Stomach (tissue), 9 donors: ENCODE data around the gene NCOA3. TPM values are rescaled to one million over a fixed set of nuclear protein-coding genes. Genes with fewer than 3 reads are reported as not detected.

Experiments used
- DNase-seq, 2 donors: peaks; one replicate each; pipeline versions ENCODE4 v3.0.0 to v3.0.0-alpha.2; 2013 to 2019
- H3K27ac ChIP-seq, 5 donors: fragments of 200-600 bp in 4 of 5; sonication (generic) in 4 of 5; one replicate each; pipeline ENCODE4 v1.5.1; 2013 to 2019; ENCODE audit warnings: mild to moderate bottlenecking in 1 of 5, moderate library complexity in 1 of 5
- H3K27me3 ChIP-seq, 3 donors: fragments of 200-600 bp; sonication (generic); one replicate each; pipeline ENCODE4 v1.5.1; 2017 to 2019; ENCODE audit warnings: mixed run types in 1 of 3
- H3K36me3 ChIP-seq, 4 donors: fragments of 200-600 bp; sonication (generic); 1 replicate in 3 of 4; 2 replicates in 1 of 4; pipeline ENCODE4 v1.5.1; 2016 to 2019
- H3K4me1 ChIP-seq, 4 donors: fragments of 200-600 bp; sonication (generic); one replicate each; pipeline ENCODE4 v1.5.1; 2016 to 2019
- H3K4me3 ChIP-seq, 4 donors: fragments of 200-600 bp; sonication (generic) in 3 of 4; one replicate each; pipeline ENCODE4 v1.5.1; 2016 to 2019; ENCODE audit warnings: mild to moderate bottlenecking in 1 of 4
- H3K9me3 ChIP-seq, 4 donors: fragments of 200-600 bp; sonication (generic); one replicate each; pipeline ENCODE4 v1.5.1; 2016 to 2019
- EP300 ChIP-seq: sonication (generic); formaldehyde crosslinking; IDR thresholded peaks from one replicate; pipeline ENCODE4 v1.6.1; 2017; ENCODE audit warnings: antibody characterized with exemption
- POLR2A ChIP-seq, 4 donors: fragments of 450-650 bp; IDR thresholded peaks; one replicate each; pipeline ENCODE4 v1.6.1; 2016; ENCODE audit warnings: antibody characterized with exemption in 4 of 4, control low read depth in 2 of 4, mild to moderate bottlenecking in 1 of 4, moderate library complexity in 1 of 4
- POLR2AphosphoS5 ChIP-seq, 3 donors: sonication (generic); formaldehyde crosslinking; IDR thresholded peaks; one replicate each; pipeline ENCODE4 v1.6.1; 2016; ENCODE audit warnings: antibody characterized with exemption in 3 of 3
- WGBS, 5 donors: extraction: QIAGEN DNeasy Blood & Tissue Kit in 3 of 5; methylation state at CpG; one replicate each; pipeline versions ENCODE4 v1.1.5 to v1.1.7; 2013 to 2018; 5-methylcytosine and 5-hydroxymethylcytosine counted together
- intact Hi-C: fragments of 100-400 bp; cut with DNase I; formaldehyde crosslinking; loops from one replicate; pipeline ENCODE4 v1.15.1; 2023; ENCODE audit warnings: low total_unique reads
- polyA plus RNA-seq, 3 donors: library from polyadenylated mRNA; stranded (reverse); fragments of 200-250 nt; gene quantifications; one replicate each; pipeline ENCODE4 v1.2.3, GENCODE V29; 2013
- total RNA-seq, 5 donors: library from RNA; depleted of rRNA; stranded (reverse); fragments of >200 nt; gene quantifications; one replicate each; pipeline versions ENCODE4 v1.1.0 to v1.2.3, GENCODE V29; 2014 to 2016
- TF ChIP-seq, protein P1 (sequence below), 7 experiments: fragments of 450-650 bp in 4 of 7; fragments of 200-600 bp in 3 of 7; sonication (generic) in 3 of 7; IDR thresholded peaks; one replicate each; pipeline ENCODE4 v1.5.1; 2016 to 2019; ENCODE audit warnings: antibody characterized with exemption in 7 of 7, control low read depth in 2 of 7, mild to moderate bottlenecking in 1 of 7
- donor health status: healthy with polysubstance abuse.
- donor health status: Bipolar disorder and iron deficiency.
- donor health status: healthy.

Gene NCOA3
- total and polyA plus RNA-seq, 8 donors: 4.1 to 60.8 (median 16.3) TPM

DNA sequence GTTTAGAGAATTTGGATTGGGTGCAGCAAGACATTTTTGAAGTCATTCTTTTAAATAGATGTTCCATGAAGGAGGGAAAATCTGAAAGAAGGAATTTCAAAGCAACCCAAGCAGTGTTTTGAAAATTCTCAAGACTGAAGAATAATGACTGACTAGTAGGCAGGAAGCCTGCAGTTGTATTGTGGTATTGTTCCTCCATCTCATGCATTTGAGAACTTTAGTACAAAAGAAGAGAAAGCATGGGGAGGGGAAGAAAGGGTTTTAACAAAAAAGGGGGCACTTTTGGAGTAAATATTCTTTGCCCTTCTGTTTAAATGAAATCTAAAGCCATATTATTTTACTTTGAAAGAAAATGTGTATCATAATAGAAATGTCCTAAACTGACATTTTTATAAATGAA is 6.6 kb downstream of the NCOA3 start:
- Histone ChIP-seq H3K36me3 (no peaks in the 10 kb centered on the region), H3K27ac (no peak overlapping the region), H3K4me1 (peaks cover 6 to 47% (median 27%) of the 10 kb centered on the region in 4 donors), H3K27me3 (no peaks in the 10 kb centered on the region), H3K4me3 (no peak overlapping the region), H3K9me3 (no peaks in the 10 kb centered on the region)
- no peak for DNase-seq
- intact Hi-C loops: loop anchor here (10.0 kb wide), 1 partner anchor 67 kb away; no protein-coding TSS in a partner anchor
- no peak for TF ChIP-seq POLR2A (IDR thresholded peaks at IDR 0.05)
- TF ChIP-seq, protein P1, sequence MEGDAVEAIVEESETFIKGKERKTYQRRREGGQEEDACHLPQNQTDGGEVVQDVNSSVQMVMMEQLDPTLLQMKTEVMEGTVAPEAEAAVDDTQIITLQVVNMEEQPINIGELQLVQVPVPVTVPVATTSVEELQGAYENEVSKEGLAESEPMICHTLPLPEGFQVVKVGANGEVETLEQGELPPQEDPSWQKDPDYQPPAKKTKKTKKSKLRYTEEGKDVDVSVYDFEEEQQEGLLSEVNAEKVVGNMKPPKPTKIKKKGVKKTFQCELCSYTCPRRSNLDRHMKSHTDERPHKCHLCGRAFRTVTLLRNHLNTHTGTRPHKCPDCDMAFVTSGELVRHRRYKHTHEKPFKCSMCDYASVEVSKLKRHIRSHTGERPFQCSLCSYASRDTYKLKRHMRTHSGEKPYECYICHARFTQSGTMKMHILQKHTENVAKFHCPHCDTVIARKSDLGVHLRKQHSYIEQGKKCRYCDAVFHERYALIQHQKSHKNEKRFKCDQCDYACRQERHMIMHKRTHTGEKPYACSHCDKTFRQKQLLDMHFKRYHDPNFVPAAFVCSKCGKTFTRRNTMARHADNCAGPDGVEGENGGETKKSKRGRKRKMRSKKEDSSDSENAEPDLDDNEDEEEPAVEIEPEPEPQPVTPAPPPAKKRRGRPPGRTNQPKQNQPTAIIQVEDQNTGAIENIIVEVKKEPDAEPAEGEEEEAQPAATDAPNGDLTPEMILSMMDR (IDR thresholded peaks at IDR 0.05): no peak
- no peak for TF ChIP-seq POLR2AphosphoS5 (IDR thresholded peaks at IDR 0.05)
- no peak for TF ChIP-seq EP300

DNA sequence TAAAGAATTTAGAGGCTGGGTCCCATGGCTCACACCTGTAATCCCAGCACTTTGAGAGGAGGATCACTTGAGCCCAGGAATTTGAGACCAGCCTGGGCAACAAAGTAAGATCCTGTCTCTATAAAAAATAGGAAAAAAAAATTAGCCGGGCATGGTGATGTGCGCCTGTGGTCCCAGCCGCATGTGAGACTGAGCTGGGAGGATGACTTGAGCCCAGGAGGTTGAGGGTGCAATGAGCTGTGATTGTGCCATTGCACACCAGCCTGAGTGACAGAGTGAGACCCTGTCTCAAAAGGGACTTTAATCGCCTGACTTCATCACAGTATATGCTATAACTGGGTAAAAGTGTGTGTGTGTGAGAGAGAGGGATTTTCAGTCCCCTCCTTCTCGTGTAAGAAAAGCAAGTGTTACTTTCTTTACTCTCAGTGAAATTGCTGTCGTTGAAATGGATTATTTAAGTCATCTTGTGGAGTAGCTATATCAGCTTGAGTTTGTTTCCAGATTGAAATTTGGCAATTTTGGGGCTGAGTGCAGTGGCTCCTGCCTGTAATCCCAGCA is 7.5 kb downstream of the NCOA3 start:
- Histone ChIP-seq H3K36me3 (no peaks in the 10 kb centered on the region), H3K9me3 (no peaks in the 10 kb centered on the region), H3K4me3 (no peak overlapping the region), H3K27me3 (no peaks in the 10 kb centered on the region), H3K27ac (no peak overlapping the region), H3K4me1 (peaks cover 0 to 38% (median 20%) of the 10 kb centered on the region in 4 donors)
- no peak for DNase-seq
- 86 to 91% (median 88%) methylated on average over 6 of the region's 6 CpGs for WGBS, 5 donors
- TF ChIP-seq POLR2AphosphoS5 (IDR thresholded peaks at IDR 0.05): no peak
- intact Hi-C loops: loop anchor here (10.0 kb wide), 1 partner anchor 66 kb away; no protein-coding TSS in a partner anchor

DNA sequence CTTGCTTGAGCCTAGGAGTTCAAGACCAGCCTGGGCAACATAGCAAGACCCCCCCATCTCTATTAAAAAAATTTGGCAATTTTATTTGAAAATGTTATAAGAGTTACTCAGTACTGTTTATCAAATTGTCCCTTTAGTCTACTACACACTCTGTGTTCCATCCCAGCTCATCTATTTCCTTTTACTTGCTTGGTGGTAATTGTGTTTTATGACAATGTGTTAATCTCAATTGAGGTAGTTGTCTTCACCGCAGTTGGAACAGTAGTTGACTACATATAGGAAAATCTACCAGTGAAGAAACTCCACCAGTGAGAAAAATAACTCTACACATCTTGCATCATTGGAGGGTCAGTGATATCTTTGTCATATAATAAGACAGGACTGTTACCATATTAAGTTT is 8.0 kb downstream of the NCOA3 start:
- WGBS, 5 donors: 93 to 100% (median 96%) methylated on average over 1 of the region's 1 CpG
- DNase-seq: no peak
- H3K4me3 ChIP-seq: no peak overlapping the region
- H3K4me1 ChIP-seq: peaks cover 0 to 33% (median 17%) of the 10 kb centered on the region in 4 donors
- TF ChIP-seq EP300 (no peak), POLR2AphosphoS5 (IDR thresholded peaks at IDR 0.05) (no peak), POLR2A (IDR thresholded peaks at IDR 0.05) (no peak)
- TF ChIP-seq, protein P1 (IDR thresholded peaks at IDR 0.05): no peak
- intact Hi-C loops: loop anchor here (10.0 kb wide), 1 partner anchor 65 kb away; no protein-coding TSS in a partner anchor
- H3K27me3 ChIP-seq: no peaks in the 10 kb centered on the region
- H3K27ac ChIP-seq: no peak overlapping the region
- no peaks in the 10 kb centered on the region for H3K9me3 ChIP-seq
- no peaks in the 10 kb centered on the region for H3K36me3 ChIP-seq

DNA sequence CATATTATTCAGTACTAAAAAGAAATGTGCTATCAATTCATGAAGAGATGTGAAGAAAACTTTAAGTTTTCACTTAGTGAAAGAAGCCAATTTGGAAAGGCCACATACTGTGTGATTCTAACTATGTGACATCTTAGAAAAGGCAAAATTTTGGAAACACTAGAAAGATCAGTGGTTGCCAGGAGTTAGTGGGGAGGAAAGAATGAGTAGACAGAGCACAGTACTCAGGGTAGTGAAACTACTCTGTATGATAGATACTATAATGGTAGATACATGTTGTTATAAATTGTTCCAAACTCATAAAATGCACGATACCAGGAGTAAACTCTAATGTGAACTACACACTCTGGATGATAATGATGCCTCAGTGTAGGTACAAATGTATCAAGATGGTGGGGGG is 14.2 kb downstream of the NCOA3 start:
- Histone ChIP-seq H3K36me3 (peaks cover under 1 to 21% (median 9%) of the 10 kb centered on the region in 4 donors), H3K9me3 (peaks cover 0 to 7% (median 4%) of the 10 kb centered on the region in 4 donors), H3K27me3 (no peaks in the 10 kb centered on the region), H3K4me3 (no peak overlapping the region), H3K4me1 (peaks cover 0 to 8% (median 0%) of the 10 kb centered on the region in 4 donors), H3K27ac (no peak overlapping the region)
- WGBS, 5 donors: 85 to 96% (median 92%) methylated on average over 1 of the region's 1 CpG
- TF ChIP-seq POLR2A (IDR thresholded peaks at IDR 0.05) (no peak), POLR2AphosphoS5 (IDR thresholded peaks at IDR 0.05) (no peak), EP300 (no peak)
- TF ChIP-seq, protein P1 (IDR thresholded peaks at IDR 0.05): no peak
- intact Hi-C loops: no loop called here
- no peak for DNase-seq
